ENCODE measurements around the gene ARHGEF4.

Gene ARHGEF4

GRCh38 chr2:130826419-130826818, 10.3 kb upstream of the ARHGEF4 start:
- no peak overlapping the region for H3K27ac ChIP-seq
- TF ChIP-seq CTCF (conservative IDR thresholded peaks at IDR 0.05; ENCODE audit: low read depth, low read length): no peak

GRCh38 chr2:130826821-130827501, 9.8 kb upstream of the ARHGEF4 start:
- H3K79me2 ChIP-seq (ENCODE audit: insufficient read depth, low read depth): no peaks in the 10 kb centered on the region
- TF ChIP-seq CTCF (conservative IDR thresholded peaks at IDR 0.05; ENCODE audit: low read depth, low read length): no peak
- no peak overlapping the region for H3K9ac ChIP-seq
- H2AFZ ChIP-seq (ENCODE audit: low read depth): no peak overlapping the region
- H4K20me1 ChIP-seq (ENCODE audit: insufficient read depth): no peaks in the 10 kb centered on the region
- H3K36me3 ChIP-seq (ENCODE audit: insufficient read depth): no peaks in the 10 kb centered on the region
- no peak overlapping the region for H3K4me3 ChIP-seq (IDR thresholded peaks at IDR 0.05; ENCODE audit: insufficient read depth, low read depth, low read length)
- H3K4me1 ChIP-seq (ENCODE audit: low read depth, poor library complexity, severe bottlenecking): peaks cover 8% of the 10 kb centered on the region
- no peaks in the 10 kb centered on the region for H3K27me3 ChIP-seq (ENCODE audit: insufficient read depth, low read depth)
- no peak overlapping the region for H3K27ac ChIP-seq
- no peak overlapping the region for H3K4me2 ChIP-seq

More at GRCh38 chr2:130826419-130826818, 10.3 kb upstream of the ARHGEF4 start:
- Histone ChIP-seq H3K4me2 (no peak overlapping the region), H4K20me1 (ENCODE audit: insufficient read depth) (no peaks in the 10 kb centered on the region), H3K36me3 (ENCODE audit: insufficient read depth) (no peaks in the 10 kb centered on the region), H3K79me2 (ENCODE audit: insufficient read depth, low read depth) (no peaks in the 10 kb centered on the region), H2AFZ (ENCODE audit: low read depth) (no peak overlapping the region), H3K27me3 (ENCODE audit: insufficient read depth, low read depth) (no peaks in the 10 kb centered on the region), H3K4me3 (IDR thresholded peaks at IDR 0.05; ENCODE audit: insufficient read depth, low read depth, low read length) (no peak overlapping the region), H3K9ac (no peak overlapping the region), H3K4me1 (ENCODE audit: low read depth, poor library complexity, severe bottlenecking) (peaks cover 8% of the 10 kb centered on the region)

GRCh38 chr2:130827502-130828251, 9.0 kb upstream of the ARHGEF4 start:
- Histone ChIP-seq H3K79me2 (ENCODE audit: insufficient read depth, low read depth) (no peaks in the 10 kb centered on the region), H2AFZ (ENCODE audit: low read depth) (no peak overlapping the region), H3K4me1 (ENCODE audit: low read depth, poor library complexity, severe bottlenecking) (peaks cover 8% of the 10 kb centered on the region), H3K4me2 (no peak overlapping the region), H3K36me3 (ENCODE audit: insufficient read depth) (no peaks in the 10 kb centered on the region), H3K27me3 (ENCODE audit: insufficient read depth, low read depth) (no peaks in the 10 kb centered on the region), H3K27ac (no peak overlapping the region), H3K9ac (no peak overlapping the region), H4K20me1 (ENCODE audit: insufficient read depth) (no peaks in the 10 kb centered on the region), H3K4me3 (IDR thresholded peaks at IDR 0.05; ENCODE audit: insufficient read depth, low read depth, low read length) (no peak overlapping the region)
- TF ChIP-seq CTCF (conservative IDR thresholded peaks at IDR 0.05; ENCODE audit: low read depth, low read length): no peak

GRCh38 chr2:130828461-130828860, 8.3 kb upstream of the ARHGEF4 start:
- Histone ChIP-seq H3K4me1 (ENCODE audit: low read depth, poor library complexity, severe bottlenecking) (peaks cover 8% of the 10 kb centered on the region), H2AFZ (ENCODE audit: low read depth) (no peak overlapping the region), H3K27ac (no peak overlapping the region), H3K36me3 (ENCODE audit: insufficient read depth) (no peaks in the 10 kb centered on the region), H3K9ac (no peak overlapping the region), H3K27me3 (ENCODE audit: insufficient read depth, low read depth) (no peaks in the 10 kb centered on the region), H3K4me2 (no peak overlapping the region), H3K4me3 (IDR thresholded peaks at IDR 0.05; ENCODE audit: insufficient read depth, low read depth, low read length) (no peak overlapping the region), H3K79me2 (ENCODE audit: insufficient read depth, low read depth) (no peaks in the 10 kb centered on the region), H4K20me1 (ENCODE audit: insufficient read depth) (no peaks in the 10 kb centered on the region)
- no peak for TF ChIP-seq CTCF (conservative IDR thresholded peaks at IDR 0.05; ENCODE audit: low read depth, low read length)
